VCaP (cell line): ENCODE results near the gene COL27A1.

Source experiments
- H3K27ac ChIP-seq: fragments of 450-650 bp; 2 replicates; pipeline ENCODE4 v1.5.1; 2017
- CTCF ChIP-seq: fragments of 450-650 bp; conservative IDR thresholded peaks from 2 replicates; pipeline ENCODE4 v1.5.1; 2017; ENCODE audit warnings: mild to moderate bottlenecking, moderate library complexity

Gene COL27A1

GRCh38 chr9:114271556-114272510 is 116.5 kb downstream of the COL27A1 start:
- peak; percentile 36 for TF ChIP-seq CTCF
- no peak overlapping the region for H3K27ac ChIP-seq

- no peak for TF ChIP-seq CTCF
- H3K27ac ChIP-seq, result no peak overlapping the region
These were observed 117.5 kb downstream of the COL27A1 start for GRCh38 chr9:114272739-114273431.

- H3K27ac ChIP-seq, result no peak overlapping the region
- no peak for TF ChIP-seq CTCF
These were observed 118.1 kb downstream of the COL27A1 start for GRCh38 chr9:114273461-114273881.

- H3K27ac ChIP-seq, result no peak overlapping the region
- no peak for TF ChIP-seq CTCF
These were observed 118.9 kb downstream of the COL27A1 start for GRCh38 chr9:114274217-114274616.

- no peak overlapping the region for H3K27ac ChIP-seq
- no peak for TF ChIP-seq CTCF
These were observed 120.1 kb downstream of the COL27A1 start for GRCh38 chr9:114275246-114276004.

- TF ChIP-seq CTCF, result no peak
- H3K27ac ChIP-seq, result no peak overlapping the region
These were observed 121.8 kb downstream of the COL27A1 start for GRCh38 chr9:114276908-114277821.
